ENCODE measurements around the gene GPD1L. TPM values are rescaled to one million over a fixed set of nuclear protein-coding genes. Genes with fewer than 3 reads are reported as not detected.

The GPD1L gene
- total RNA-seq, 2 experiments from 2014 or later, result 6.6 to 10.1 TPM

DNA sequence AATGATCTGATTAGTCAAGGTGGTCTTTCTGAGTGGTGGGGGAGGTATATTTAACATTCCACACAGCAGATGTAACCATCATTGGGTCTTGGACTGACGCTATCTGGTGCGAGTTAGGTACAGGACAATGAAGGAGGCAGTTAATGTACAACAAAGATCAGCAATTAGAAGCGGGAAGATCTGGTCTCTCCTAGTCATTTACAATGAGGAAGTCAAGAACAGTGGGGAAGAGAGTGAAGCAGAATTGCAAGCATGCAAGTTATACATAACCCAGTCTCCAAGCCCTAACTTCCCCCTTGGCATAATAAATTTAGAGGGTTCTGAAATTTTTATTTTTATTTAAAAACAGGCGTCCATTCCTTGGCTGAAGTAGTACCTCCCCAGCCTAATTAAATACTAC, 14.1 kb downstream of the GPD1L start:
- ChIA-PET CTCF (interaction anchor here (0.7 kb wide), 1 partner anchor 293 kb away, joined by 3 read pairs; no protein-coding TSS in a partner anchor), POLR2A (interaction anchor here (0.6 kb wide), 1 partner anchor 96 kb away, joined by 3 read pairs; no protein-coding TSS in a partner anchor)
- ATAC-seq (no peak), DNase-seq (no peak)
- H3K4me1 Mint-ChIP-seq, result peaks cover 26% of the 10 kb centered on the region
- intact Hi-C loops (cut with DNase I, micrococcal nuclease), result no loop called here
- no peaks in the 10 kb centered on the region for H3K9me3 Mint-ChIP-seq (ENCODE audit: low read depth)
- no peaks in the 10 kb centered on the region for H3K36me3 Mint-ChIP-seq (ENCODE audit: low read depth)
- no peak overlapping the region for H3K4me3 Mint-ChIP-seq
- no peak overlapping the region for H3K27ac Mint-ChIP-seq
- no peaks in the 10 kb centered on the region for H3K27me3 Mint-ChIP-seq

DNA sequence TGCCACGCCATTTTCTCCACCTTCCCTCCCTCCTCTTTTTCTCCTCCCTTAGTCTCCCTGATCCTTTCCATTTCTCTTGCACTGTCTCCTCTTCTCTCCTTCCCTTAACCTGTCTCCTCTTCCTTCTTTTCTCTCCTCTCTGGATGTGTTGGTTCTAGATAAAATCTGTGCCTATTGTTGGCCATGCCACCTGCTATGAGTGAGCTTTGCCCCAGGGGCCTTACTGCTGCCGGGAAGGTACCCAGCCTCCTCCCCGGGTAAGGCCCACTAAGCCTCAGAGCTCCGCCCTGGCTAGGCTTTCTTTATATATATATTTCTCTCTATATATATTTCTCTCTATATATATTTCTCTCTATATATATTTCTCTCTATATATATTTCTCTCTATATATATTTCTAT, 14.7 kb downstream of the GPD1L start:
- intact Hi-C loops (cut with DNase I, micrococcal nuclease), result no loop called here
- DNase-seq (no peak), ATAC-seq (no peak)
- H3K9me3 Mint-ChIP-seq (ENCODE audit: low read depth), result no peaks in the 10 kb centered on the region
- H3K27ac Mint-ChIP-seq, result no peak overlapping the region
- ChIA-PET POLR2A (interaction anchor here (0.6 kb wide), 1 partner anchor 95 kb away, joined by 3 read pairs; no protein-coding TSS in a partner anchor), CTCF (interaction anchor here (0.7 kb wide), 1 partner anchor 292 kb away, joined by 3 read pairs; no protein-coding TSS in a partner anchor)
- no peaks in the 10 kb centered on the region for H3K36me3 Mint-ChIP-seq (ENCODE audit: low read depth)
- no peaks in the 10 kb centered on the region for H3K27me3 Mint-ChIP-seq
- peaks cover 26% of the 10 kb centered on the region for H3K4me1 Mint-ChIP-seq
- H3K4me3 Mint-ChIP-seq, result no peak overlapping the region

DNA sequence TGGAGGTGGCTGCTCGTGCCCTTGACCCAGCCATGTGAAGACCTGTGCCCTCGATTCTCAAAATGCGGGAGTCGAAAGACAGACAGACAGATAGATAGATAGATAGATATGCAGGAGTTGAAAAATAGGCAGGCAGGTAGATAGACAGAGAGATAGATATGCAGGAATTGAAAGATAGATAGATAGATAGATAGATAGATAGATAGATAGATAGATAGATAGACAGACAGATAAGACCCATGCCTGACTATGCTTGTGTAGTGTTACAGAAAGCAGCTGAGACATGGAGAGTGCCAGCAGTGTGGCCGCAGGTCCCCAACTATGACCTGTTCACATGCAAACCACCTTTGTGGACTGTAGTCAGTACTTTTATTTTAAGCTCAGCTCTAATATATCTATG, 17.2 kb downstream of the GPD1L start:
- Mint-ChIP-seq H3K36me3 (ENCODE audit: low read depth) (no peaks in the 10 kb centered on the region), H3K27ac (no peak overlapping the region), H3K9me3 (ENCODE audit: low read depth) (no peaks in the 10 kb centered on the region), H3K4me1 (peaks cover 15% of the 10 kb centered on the region), H3K27me3 (no peaks in the 10 kb centered on the region), H3K4me3 (no peak overlapping the region)
- ChIA-PET CTCF (no interaction called here), POLR2A (no interaction called here)
- ATAC-seq, result no peak
- no peak for DNase-seq
- intact Hi-C loops (cut with DNase I, micrococcal nuclease), result no loop called here

DNA sequence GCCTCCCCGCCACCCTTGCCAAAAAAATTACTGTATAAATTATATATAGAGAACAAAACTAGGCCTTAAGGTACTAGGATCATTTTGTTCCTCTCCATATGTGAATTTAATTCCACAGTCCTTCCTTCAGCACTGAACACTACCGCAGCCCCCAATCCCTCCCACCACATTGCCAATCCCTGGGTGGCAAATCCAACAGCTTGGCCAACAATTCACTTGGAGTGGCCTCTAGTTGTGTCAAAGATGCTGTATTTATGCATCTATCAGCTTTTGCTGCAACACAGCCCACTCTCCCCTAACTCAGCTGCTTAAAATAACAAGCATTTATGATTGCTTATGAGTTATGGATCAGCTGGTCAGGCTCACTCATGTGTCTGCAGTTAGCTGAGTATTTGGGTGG, 18.6 kb downstream of the GPD1L start:
- peaks cover 2% of the 10 kb centered on the region for H3K36me3 Mint-ChIP-seq (ENCODE audit: low read depth)

DNA sequence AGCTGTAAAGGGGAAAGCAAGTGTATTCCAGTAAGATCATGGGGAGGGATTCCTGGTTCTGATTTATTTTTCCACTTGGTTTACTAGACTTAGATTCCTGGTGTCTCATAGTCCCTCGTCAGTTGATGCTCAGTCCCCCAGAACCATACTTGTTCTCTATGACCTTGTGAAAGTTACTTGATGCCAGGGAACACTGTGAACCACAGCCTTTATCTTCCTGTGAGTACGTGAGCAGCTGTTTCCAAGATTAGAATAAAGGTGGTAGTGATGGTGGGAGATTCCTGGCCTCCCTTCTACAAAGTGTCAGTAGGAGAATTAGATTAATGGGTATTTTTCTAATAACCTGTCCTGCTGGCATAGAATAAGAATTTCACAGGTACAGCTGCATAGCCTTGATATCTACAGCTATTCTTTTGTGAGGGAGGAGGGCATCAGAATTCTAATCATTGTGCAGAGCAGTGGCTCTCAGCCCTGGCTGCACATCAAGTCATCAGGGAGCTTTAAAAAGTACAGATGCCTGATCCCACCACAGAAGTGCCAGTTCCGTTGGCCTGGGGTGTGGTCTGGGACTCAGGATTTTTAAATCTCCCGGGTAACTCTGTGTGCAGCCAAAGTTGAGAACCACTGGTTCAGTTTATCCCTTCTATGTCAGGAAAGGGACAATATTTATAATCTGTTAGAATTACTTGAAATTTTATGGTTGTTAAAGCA, 20.0 kb downstream of the GPD1L start:
- H3K9me3 Mint-ChIP-seq (ENCODE audit: low read depth), result no peaks in the 10 kb centered on the region

More for the DNA sequence above, 18.6 kb downstream of the GPD1L start:
- peaks cover 2% of the 10 kb centered on the region for H3K4me1 Mint-ChIP-seq
- no peaks in the 10 kb centered on the region for H3K27me3 Mint-ChIP-seq
- ATAC-seq, result no peak
- POLR2A ChIA-PET, result no interaction called here
- CTCF ChIA-PET, result interaction anchor here (0.7 to 1.3 kb wide), 2 partner anchors 79 to 400 kb away, joined by 3 read pairs; no protein-coding TSS in a partner anchor
- no peak for DNase-seq
- no peak overlapping the region for H3K27ac Mint-ChIP-seq
- no peak overlapping the region for H3K4me3 Mint-ChIP-seq
- intact Hi-C loops (cut with DNase I, micrococcal nuclease), result no loop called here
- H3K9me3 Mint-ChIP-seq (ENCODE audit: low read depth), result no peaks in the 10 kb centered on the region

DNA sequence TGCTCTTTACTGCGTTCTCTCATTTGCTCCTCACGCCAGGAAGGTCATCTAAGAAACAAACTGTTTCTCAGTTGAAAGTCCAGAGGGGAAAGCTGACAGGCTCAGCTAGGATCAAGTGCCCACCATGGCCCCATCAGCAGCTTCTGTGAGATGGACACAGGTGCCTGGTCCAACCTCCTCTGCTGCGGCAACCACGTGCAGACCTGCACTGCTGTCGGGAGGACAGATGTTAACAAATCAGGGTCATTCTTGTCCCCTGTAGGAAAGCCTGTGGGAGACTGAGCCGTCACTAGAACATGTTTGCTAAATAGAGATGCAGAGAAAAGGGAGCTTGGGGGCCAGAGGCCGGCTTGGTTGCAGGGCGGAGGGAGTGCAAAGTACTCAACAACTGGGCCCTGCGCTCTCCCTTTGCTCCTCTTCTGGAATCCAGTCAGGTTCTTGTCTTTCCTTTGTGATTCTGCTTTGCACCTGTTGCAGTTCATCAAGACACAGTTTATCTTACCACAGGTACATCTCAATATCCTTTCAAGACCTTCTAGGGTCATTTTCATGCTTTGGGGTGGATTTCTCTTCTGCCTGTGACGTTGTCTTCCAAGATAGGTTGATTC, 20.9 kb downstream of the GPD1L start:
- Mint-ChIP-seq H3K4me1 (no peaks in the 10 kb centered on the region), H3K9me3 (ENCODE audit: low read depth) (no peaks in the 10 kb centered on the region), H3K4me3 (no peak overlapping the region), H3K27ac (no peak overlapping the region), H3K36me3 (ENCODE audit: low read depth) (peaks cover 13% of the 10 kb centered on the region), H3K27me3 (no peaks in the 10 kb centered on the region)
- ATAC-seq (no peak), DNase-seq (no peak)
- ChIA-PET CTCF (no interaction called here), POLR2A (no interaction called here)
- intact Hi-C loops (cut with DNase I, micrococcal nuclease), result no loop called here

More for the DNA sequence above, 20.0 kb downstream of the GPD1L start:
- Mint-ChIP-seq H3K27me3 (no peaks in the 10 kb centered on the region), H3K4me1 (no peaks in the 10 kb centered on the region), H3K4me3 (no peak overlapping the region), H3K27ac (no peak overlapping the region), H3K36me3 (ENCODE audit: low read depth) (peaks cover 7% of the 10 kb centered on the region)
- intact Hi-C loops (cut with DNase I, micrococcal nuclease), result no loop called here
- ATAC-seq, result no peak
- DNase-seq, result no peak
- CTCF ChIA-PET, result no interaction called here
- POLR2A ChIA-PET, result no interaction called here

DNA sequence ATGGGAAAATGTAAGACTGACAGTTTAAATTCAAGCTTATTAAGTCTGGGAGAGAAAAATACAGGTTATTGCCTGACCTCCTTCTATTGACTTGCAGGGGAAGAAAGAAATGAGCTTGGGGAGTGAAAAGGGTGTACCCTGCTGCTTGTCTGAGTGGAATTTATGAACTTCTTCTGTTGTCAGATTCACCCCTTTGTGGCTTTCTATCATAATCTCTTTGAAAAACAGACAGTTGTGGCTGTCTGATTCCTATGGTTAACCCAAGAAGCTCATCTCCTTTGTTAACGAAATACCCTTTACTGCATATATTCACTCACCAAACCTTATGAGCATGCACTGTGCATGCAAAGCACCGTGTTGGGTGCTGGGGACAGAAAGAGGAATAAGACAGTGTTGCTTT, 22.5 kb downstream of the GPD1L start:
- Mint-ChIP-seq H3K27ac (no peak overlapping the region), H3K36me3 (ENCODE audit: low read depth) (peaks cover 15% of the 10 kb centered on the region), H3K4me1 (no peaks in the 10 kb centered on the region), H3K9me3 (ENCODE audit: low read depth) (no peaks in the 10 kb centered on the region), H3K4me3 (no peak overlapping the region), H3K27me3 (no peaks in the 10 kb centered on the region)
- ChIA-PET POLR2A (no interaction called here), CTCF (interaction anchor here (0.6 to 1.6 kb wide), 6 partner anchors 18 to 807 kb away, joined by 3 to 4 read pairs (median 3); no protein-coding TSS in a partner anchor)
- DNase-seq (no peak), ATAC-seq (no peak)
- intact Hi-C loops (cut with DNase I, micrococcal nuclease), result no loop called here

DNA sequence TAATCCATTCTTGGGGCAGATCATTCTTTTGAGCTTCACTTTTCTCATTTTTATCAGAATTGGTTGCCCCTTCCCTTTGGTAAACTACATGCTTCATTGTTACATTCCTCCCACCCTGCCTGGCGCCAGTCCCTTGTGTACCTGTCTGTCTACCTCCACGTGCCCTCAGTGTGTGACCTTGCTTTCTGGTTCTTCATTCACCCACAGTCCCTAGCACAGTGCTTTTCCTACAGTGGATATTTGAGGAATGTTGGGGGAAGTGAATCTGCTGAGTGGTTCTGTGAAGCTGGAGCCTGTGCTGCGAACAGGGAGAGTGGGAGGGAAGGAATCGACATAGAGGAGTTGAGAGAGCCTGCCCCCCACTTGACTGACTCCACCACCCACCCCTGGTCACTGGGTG, 23.4 kb downstream of the GPD1L start:
- Mint-ChIP-seq H3K36me3 (ENCODE audit: low read depth) (peaks cover 18% of the 10 kb centered on the region), H3K27ac (no peak overlapping the region), H3K9me3 (ENCODE audit: low read depth) (no peaks in the 10 kb centered on the region), H3K4me1 (no peaks in the 10 kb centered on the region), H3K27me3 (no peaks in the 10 kb centered on the region), H3K4me3 (no peak overlapping the region)
- ATAC-seq (no peak), DNase-seq (no peak)
- intact Hi-C loops (cut with DNase I, micrococcal nuclease), result no loop called here
- ChIA-PET CTCF (interaction anchor here (0.7 to 1.3 kb wide), 3 partner anchors 19 to 806 kb away, joined by 3 to 4 read pairs (median 3); no protein-coding TSS in a partner anchor), POLR2A (no interaction called here)

DNA sequence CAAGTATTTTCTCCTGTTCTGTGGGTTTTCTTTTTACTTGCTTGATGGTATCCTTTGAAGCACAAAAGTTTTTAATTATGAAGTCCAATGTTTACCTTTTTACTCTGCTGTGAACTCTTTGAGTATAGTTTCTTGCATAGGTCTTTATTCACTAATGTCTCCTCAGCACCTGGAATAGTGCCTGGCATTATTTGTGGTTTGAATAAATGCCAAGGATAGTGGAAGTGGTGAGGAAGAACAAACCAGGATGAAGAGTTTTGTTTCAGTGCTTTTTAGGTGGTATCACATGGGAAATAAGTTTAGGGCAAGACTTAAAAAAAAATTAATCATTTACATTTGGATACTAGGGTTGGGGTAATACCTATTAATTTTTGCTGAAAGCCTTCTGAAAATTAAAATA, 25.7 kb downstream of the GPD1L start:
- Mint-ChIP-seq H3K36me3 (ENCODE audit: low read depth) (peaks cover 26% of the 10 kb centered on the region), H3K27ac (no peak overlapping the region), H3K9me3 (ENCODE audit: low read depth) (no peaks in the 10 kb centered on the region), H3K27me3 (no peaks in the 10 kb centered on the region), H3K4me1 (no peaks in the 10 kb centered on the region), H3K4me3 (no peak overlapping the region)
- CTCF ChIA-PET, result interaction anchor here (2.0 kb wide), 1 partner anchor 12 kb away, joined by 7 read pairs; no protein-coding TSS in a partner anchor
- ATAC-seq, result no peak
- POLR2A ChIA-PET, result no interaction called here
- intact Hi-C loops (cut with DNase I, micrococcal nuclease), result no loop called here
- no peak for DNase-seq

DNA sequence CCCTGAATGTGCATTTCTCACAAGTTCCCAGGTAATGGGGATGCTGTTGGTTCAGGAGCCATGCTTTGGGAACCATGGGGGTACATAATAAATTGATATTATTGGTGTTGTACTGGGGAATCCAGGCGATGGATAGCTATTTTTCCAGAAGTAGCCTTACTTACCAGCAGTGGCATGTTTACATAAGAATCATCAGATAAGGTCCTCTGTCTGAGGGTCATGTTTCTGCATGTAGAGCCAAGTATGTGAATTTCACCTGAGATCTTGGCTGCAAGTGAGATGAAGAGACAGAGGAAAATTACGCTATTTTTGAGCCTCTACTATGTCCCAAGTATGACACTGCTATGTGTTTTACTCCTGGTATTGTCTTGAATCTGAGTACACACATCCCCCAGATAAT, 26.3 kb downstream of the GPD1L start:
- no peak for ATAC-seq
- Mint-ChIP-seq H3K9me3 (ENCODE audit: low read depth) (no peaks in the 10 kb centered on the region), H3K27ac (no peak overlapping the region), H3K4me3 (no peak overlapping the region), H3K27me3 (no peaks in the 10 kb centered on the region), H3K36me3 (ENCODE audit: low read depth) (peaks cover 26% of the 10 kb centered on the region), H3K4me1 (peaks cover 6% of the 10 kb centered on the region)
- DNase-seq, result no peak
- POLR2A ChIA-PET, result no interaction called here
- CTCF ChIA-PET, result interaction anchor here (1.7 to 2.0 kb wide), 2 partner anchors 12 to 43 kb away, joined by 5 to 7 read pairs; no protein-coding TSS in a partner anchor
- intact Hi-C loops (cut with DNase I, micrococcal nuclease), result no loop called here

DNA sequence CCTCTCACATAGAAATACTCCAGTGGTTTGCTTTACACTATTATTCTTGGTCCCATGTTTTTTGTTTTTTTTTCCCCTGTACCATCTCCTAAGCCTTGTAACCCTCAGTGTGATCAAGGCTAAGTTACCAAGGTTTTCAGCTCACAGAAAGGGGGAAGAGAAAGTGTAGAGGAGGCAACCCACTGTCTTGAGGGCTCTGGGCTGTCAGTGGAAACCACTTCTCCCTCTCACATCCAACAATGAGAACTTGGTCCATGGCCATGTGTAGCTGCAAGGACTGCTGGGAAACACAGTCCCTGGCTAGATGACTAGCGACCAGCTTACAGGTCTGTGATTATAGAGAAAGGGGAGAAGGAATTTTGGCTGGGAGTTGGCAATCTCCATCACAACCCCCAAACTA, 30.3 kb downstream of the GPD1L start:
- Mint-ChIP-seq H3K36me3 (ENCODE audit: low read depth) (peaks cover 19% of the 10 kb centered on the region), H3K4me1 (peaks cover 19% of the 10 kb centered on the region), H3K27me3 (no peaks in the 10 kb centered on the region), H3K27ac (no peak overlapping the region), H3K4me3 (no peak overlapping the region), H3K9me3 (ENCODE audit: low read depth) (no peaks in the 10 kb centered on the region)
- CTCF ChIA-PET, result interaction anchor here (1.0 kb wide), 1 partner anchor 117 kb away, joined by 3 read pairs; no protein-coding TSS in a partner anchor
- intact Hi-C loops (cut with DNase I, micrococcal nuclease), result no loop called here
- POLR2A ChIA-PET, result no interaction called here
- DNase-seq (no peak), ATAC-seq (no peak)

DNA sequence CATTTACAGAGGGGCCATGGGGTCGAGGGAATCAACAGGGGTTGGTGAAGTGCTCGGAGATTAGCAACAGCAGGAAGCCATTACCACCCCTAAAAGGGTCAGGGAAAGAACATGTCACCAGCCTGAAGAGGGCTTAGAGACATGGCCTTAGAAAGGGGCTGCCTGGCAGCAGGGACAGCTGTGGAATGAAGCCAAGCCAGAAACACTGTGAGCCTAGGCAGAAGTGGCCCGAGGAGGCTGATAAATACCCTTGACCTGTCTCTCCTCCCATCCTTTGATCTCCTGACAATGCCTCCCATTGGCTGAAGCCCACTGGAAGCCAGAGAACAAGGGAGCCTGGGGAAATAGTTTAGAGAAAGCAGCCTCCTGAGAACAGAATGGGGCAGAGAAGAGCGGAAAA, 31.4 kb downstream of the GPD1L start:
- ATAC-seq, result no peak
- intact Hi-C loops (cut with DNase I, micrococcal nuclease), result no loop called here
- Mint-ChIP-seq H3K4me3 (no peak overlapping the region), H3K9me3 (ENCODE audit: low read depth) (no peaks in the 10 kb centered on the region), H3K36me3 (ENCODE audit: low read depth) (peaks cover 15% of the 10 kb centered on the region), H3K27me3 (no peaks in the 10 kb centered on the region), H3K4me1 (peaks cover 19% of the 10 kb centered on the region), H3K27ac (no peak overlapping the region)
- POLR2A ChIA-PET, result no interaction called here
- no peak for DNase-seq
- CTCF ChIA-PET, result interaction anchor here (0.8 to 1.5 kb wide), 3 partner anchors 34 to 118 kb away, joined by 3 to 7 read pairs (median 5); no protein-coding TSS in a partner anchor

Measured in activated CD4-positive, alpha-beta T cell treated with anti-CD3 and anti-CD28 coated beads for 36 hours (primary cell).